Sigmoid colon (tissue), 4 donors: ENCODE data around the gene MKRN2OS.

Experiments
- CTCF ChIP-seq, 4 experiments: fragments of 450-650 bp in 3 of 4; fragments of 200-600 bp in 1 of 4; IDR thresholded peaks; one replicate each; pipeline ENCODE4 v1.5.1; 2016 to 2019; ENCODE audit warnings: antibody characterized with exemption in 4 of 4, mild to moderate bottlenecking in 3 of 4, moderate library complexity in 2 of 4
- POLR2A ChIP-seq, 2 donors: fragments of 450-650 bp; IDR thresholded peaks; one replicate each; pipeline ENCODE4 v1.6.1; 2016; ENCODE audit warnings: antibody characterized with exemption in 2 of 2, mild to moderate bottlenecking in 2 of 2, moderate library complexity in 2 of 2
- POLR2AphosphoS5 ChIP-seq, 4 donors: sonication (generic); formaldehyde crosslinking; IDR thresholded peaks; one replicate each; pipeline ENCODE4 v1.6.1; 2017; ENCODE audit warnings: antibody characterized with exemption in 4 of 4

GRCh38 chr3:12579456-12579855 lies 34.2 kb upstream of the MKRN2OS start:
- TF ChIP-seq POLR2AphosphoS5 (IDR thresholded peaks at IDR 0.05) (no peak), CTCF (IDR thresholded peaks at IDR 0.05) (no peak), POLR2A (IDR thresholded peaks at IDR 0.05) (no peak)
